ENCODE data around the gene PCSK4. TPM values are rescaled to one million over a fixed set of nuclear protein-coding genes. Genes with fewer than 3 reads are reported as not detected.
"Not testable (repeated sequence)": the region's sequence is repeated elsewhere in the genome, so short reads cannot be mapped to it uniquely, and the experiment has no call there.

Gene PCSK4
- total and polyA plus RNA-seq, 9 of the 15 experiments (the other 6 are each of a cell fraction or from before 2014, with no cell fraction given) = 0.01 to 9.1 (median 2.1) TPM; not detected in 1

GRCh38 chr19:1519802-1520201 lies 29.7 kb upstream of the PCSK4 start:
- DNase-seq (ENCODE audit: extremely low read depth in 1 of 4, low spot score in 3 of 4); H3K4me2 ChIP-seq (ENCODE audit: insufficient read depth, low read length); H3K4me3 ChIP-seq; FAIRE-seq; H2AFZ ChIP-seq (ENCODE audit: low read depth, low read length); H3K9me1 ChIP-seq (ENCODE audit: control insufficient read depth, insufficient read depth, low read length); H3K9me3 ChIP-seq (replicated peaks; ENCODE audit: control insufficient read depth, insufficient read depth, low read depth, low read length); intact Hi-C loops (cut with micrococcal nuclease); ATAC-seq; H3K36me3 ChIP-seq (ENCODE audit: control insufficient read depth, insufficient read depth, low read length); in situ Hi-C loops (cut with MboI); H3K27ac ChIP-seq (ENCODE audit: extremely low read depth, low read depth, low read length); CTCF ChIA-PET (ENCODE audit: low intra/inter-chr PET ratio); H3K79me2 ChIP-seq (ENCODE audit: control insufficient read depth, insufficient read depth, low read length); BruUV-seq (replicated peaks); H4K20me1 ChIP-seq (replicated peaks; ENCODE audit: control insufficient read depth, insufficient read depth, low read length): not testable (repeated sequence)
- WGBS (ENCODE audit: insufficient coverage, low coverage, missing lambda C conversion rate) = 45% methylated on average over 8 of the region's 8 CpGs
- H3K9ac ChIP-seq (ENCODE audit: insufficient read depth in 1 of 2, low read depth in 2 of 2, low read length in 2 of 2) = peak overlapping the region in 1 of 2 experiments; percentile 52; a peak in 1 of 4 replicates
- H3K27me3 ChIP-seq (ENCODE audit: control insufficient read depth in 2 of 2, insufficient read depth in 2 of 2, low read length in 2 of 2) = peaks cover 7 to 14% of the 10 kb centered on the region in 2 experiments; a peak in 4 of 5 replicates
- peaks cover 3 to 38% of the 10 kb centered on the region in 2 experiments; a peak in 3 of 5 replicates for H3K4me1 ChIP-seq (replicated peaks in 1 of 2; ENCODE audit: control insufficient read depth in 2 of 2, insufficient read depth in 2 of 2, low read length in 2 of 2)
- TF ChIP-seq ZNF121 (CRISPR knock-in tag; conservative IDR thresholded peaks at IDR 0.05) (peak; percentile 91), BCOR (IDR thresholded peaks at IDR 0.05) (peak; percentile 24; the same call in 1 of the 2 replicates)
- POLR2A ChIA-PET = interaction anchor here (1.0 kb wide), 1 partner anchor 8 kb away, joined by 4 read pairs; no protein-coding TSS in a partner anchor

DNA sequence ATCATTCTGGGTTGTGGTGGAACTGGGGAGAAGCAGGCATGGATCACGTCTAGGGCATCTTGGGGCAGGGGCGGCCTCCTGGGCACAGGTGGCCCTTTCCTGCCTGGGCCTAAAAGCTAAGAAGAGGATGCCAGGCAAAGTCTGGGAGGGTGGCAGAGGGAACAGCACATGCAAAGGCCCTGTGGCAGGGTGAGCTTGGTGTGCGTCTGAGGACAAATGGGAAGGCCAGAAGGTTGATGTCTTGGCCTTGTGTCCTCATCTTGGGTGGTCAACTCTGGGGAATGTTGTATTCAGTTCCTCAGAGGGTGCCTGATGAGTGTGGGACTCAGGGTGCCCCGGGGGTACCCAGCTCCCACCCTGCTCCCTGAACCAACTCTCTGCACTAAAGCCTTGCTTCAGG lies 28.3 kb upstream of the PCSK4 start:
- in situ Hi-C loops (cut with MboI) = no loop called here
- no peak overlapping the region for H2AFZ ChIP-seq (ENCODE audit: low read depth, low read length)
- H3K9me3 ChIP-seq (replicated peaks; ENCODE audit: control insufficient read depth, insufficient read depth, low read depth, low read length) = peaks cover 3% of the 10 kb centered on the region
- no peak overlapping the region for H3K4me3 ChIP-seq
- DNase-seq (ENCODE audit: extremely low read depth in 1 of 4, low spot score in 3 of 4) = no peak
- CTCF ChIA-PET (ENCODE audit: low intra/inter-chr PET ratio) = no interaction called here
- peaks cover 3% of the 10 kb centered on the region for H4K20me1 ChIP-seq (replicated peaks; ENCODE audit: control insufficient read depth, insufficient read depth, low read length)
- H3K9me1 ChIP-seq (ENCODE audit: control insufficient read depth, insufficient read depth, low read length) = no peaks in the 10 kb centered on the region
- peaks cover 2 to 5% of the 10 kb centered on the region in 2 experiments; a peak in 2 of 5 replicates for H3K27me3 ChIP-seq (ENCODE audit: control insufficient read depth in 2 of 2, insufficient read depth in 2 of 2, low read length in 2 of 2)
- no peaks in the 10 kb centered on the region for H3K36me3 ChIP-seq (ENCODE audit: control insufficient read depth, insufficient read depth, low read length)
- POLR2A ChIA-PET = interaction anchor here (0.6 to 1.1 kb wide), 2 partner anchors 9 to 74 kb away, joined by 4 read pairs; no protein-coding TSS in a partner anchor
- no peak for FAIRE-seq
- H3K9ac ChIP-seq (ENCODE audit: insufficient read depth in 1 of 2, low read depth in 2 of 2, low read length in 2 of 2) = no peak overlapping the region
- H3K4me2 ChIP-seq (ENCODE audit: insufficient read depth, low read length) = no peak overlapping the region
- no TSS peak for BruUV-seq (replicated peaks)
- intact Hi-C loops (cut with micrococcal nuclease) = no loop called here
- H3K79me2 ChIP-seq (ENCODE audit: control insufficient read depth, insufficient read depth, low read length) = no peaks in the 10 kb centered on the region
- no peak for TF ChIP-seq MTA2 (IDR thresholded peaks at IDR 0.05; ENCODE audit: low read depth)
- 0 out of 2 replicates have a peak, but pooled peaks have one; percentile 43 for TF ChIP-seq BCOR (IDR thresholded peaks at IDR 0.05)
- TF ChIP-seq RBM25 (IDR thresholded peaks at IDR 0.05; ENCODE audit: low read depth, low read length, severe bottlenecking) = peak; percentile 57
- TF ChIP-seq GTF2A2 (tag; IDR thresholded peaks at IDR 0.05) = no peak
- TF ChIP-seq NFIC (IDR thresholded peaks at IDR 0.05) = no peak
- no peak overlapping the region for H3K27ac ChIP-seq (ENCODE audit: extremely low read depth, low read depth, low read length)
- no peak for ATAC-seq
- 13% methylated on average over 4 of the region's 4 CpGs for WGBS (ENCODE audit: insufficient coverage, low coverage, missing lambda C conversion rate)
- H3K4me1 ChIP-seq (replicated peaks in 1 of 2; ENCODE audit: control insufficient read depth in 2 of 2, insufficient read depth in 2 of 2, low read length in 2 of 2) = peaks cover 0 to 37% of the 10 kb centered on the region in 2 experiments; a peak in 3 of 5 replicates
